T-helper 2 cell treated with Interferon-gamma antibody and Interleukin-4, amounts not matched to agents 100 ng/mL and 5 ng/mL, for 36 hours (primary cell): ENCODE results near the gene GGTA1. TPM values are rescaled to one million over a fixed set of nuclear protein-coding genes. Genes with fewer than 3 reads are reported as not detected.

Source experiments
- total RNA-seq: library from RNA; stranded (reverse); gene quantifications from 2 replicates; pipeline ENCODE4 v1.2.3, GENCODE V29; 2022

The GGTA1 gene
- total RNA-seq, 1 donor from 2014 or later = not detected

Other genes with a start within 250 kb of the GGTA1 start
- gene GSN, start 231.7 kb downstream of the GGTA1 start, total RNA-seq = 1.9 and 2.7 TPM in 2 replicates
- 23.3 and 25.7 TPM in 2 replicates for gene STOM, start 129.6 kb downstream of the GGTA1 start, total RNA-seq
- gene DAB2IP, start 151.8 kb upstream of the GGTA1 start, total RNA-seq = not detected in 2 replicates